PC-3 (cell line): ENCODE data around the gene TTC7B. TPM values are rescaled to one million over a fixed set of nuclear protein-coding genes. Genes with fewer than 3 reads are reported as not detected.

Source experiments
- ATAC-seq: fragments of 200-7000 bp; cut with Tn5 transposase; 2 replicates; pipeline ENCODE4 v1.9.1; 2020; ENCODE audit warnings: mild to moderate bottlenecking, moderate library complexity
- BruUV-seq: library from RNA; stranded (reverse); fragments of 400-500 nt; replicated peaks from 2 replicates; lab custom pipeline; 2021; lab: Mats Ljungman, UMichigan
- CTCF ChIA-PET: fragments of 300-600 bp; sonication (Branson Sonifier 250); formaldehyde crosslinking; loops from one replicate; lab custom pipeline; 2022; ENCODE audit warnings: antibody characterized with exemption; lab: Charles Lee
- POLR2A ChIA-PET: fragments of 300-600 bp; sonication (Branson Sonifier 250); formaldehyde crosslinking; loops from one replicate; lab custom pipeline; 2022; ENCODE audit warnings: antibody characterized with exemption; ENCODE audit not compliant: unreplicated experiment; lab: Charles Lee
- DNase-seq: peaks from one replicate; pipeline ENCODE4 v3.0.0-alpha.2; 2015
- H2AFZ ChIP-seq: fragments of 300-600 bp; sonication (generic); 2 replicates; pipeline ENCODE4 v1.6.0; 2016; ENCODE audit warnings: antibody characterized with exemption, low read length
- H3F3A ChIP-seq: fragments of 300-600 bp; sonication (generic); one replicate; pipeline ENCODE4 v1.6.0; 2017; ENCODE audit warnings: antibody characterized with exemption, low read length, control low read depth, mild to moderate bottlenecking; ENCODE audit not compliant: unreplicated experiment
- H3K27ac ChIP-seq: fragments of 300-600 bp; sonication (generic); 2 replicates; pipeline ENCODE4 v1.5.1; 2016; ENCODE audit warnings: mild to moderate bottlenecking, low read length
- H3K27me3 ChIP-seq: fragments of 300-600 bp; sonication (generic); 2 replicates; pipeline ENCODE4 v1.6.1; 2016; ENCODE audit warnings: low read length, mixed read lengths
- H3K36me3 ChIP-seq: fragments of 300-600 bp; sonication (generic); 2 replicates; pipeline ENCODE4 v1.6.1; 2016; ENCODE audit warnings: low read depth, mixed run types, low read length, mixed read lengths
- H3K4me1 ChIP-seq: fragments of 300-600 bp; sonication (generic); 2 replicates; pipeline ENCODE4 v1.5.1; 2016; ENCODE audit warnings: low read length; ENCODE audit not compliant: insufficient read depth
- H3K4me2 ChIP-seq: fragments of 300-600 bp; sonication (generic); 2 replicates; pipeline ENCODE4 v1.6.0; 2016; ENCODE audit warnings: low read length
- H3K4me3 ChIP-seq: fragments of 300-600 bp; sonication (generic); 2 replicates; pipeline ENCODE4 v1.5.1; 2016; ENCODE audit warnings: mild to moderate bottlenecking, low read length, mixed read lengths
- H3K79me2 ChIP-seq: fragments of 300-600 bp; sonication (generic); 2 replicates; pipeline ENCODE4 v1.6.1; 2017; ENCODE audit warnings: low read length, mixed read lengths
- H3K9ac ChIP-seq: fragments of 300-600 bp; sonication (generic); 2 replicates; pipeline ENCODE4 v1.6.0; 2016; ENCODE audit warnings: mild to moderate bottlenecking, low read length
- H3K9me2 ChIP-seq: fragments of 300-600 bp; sonication (generic); replicated peaks from 2 replicates; pipeline ENCODE4 v1.6.1; 2016; ENCODE audit warnings: mixed run types, low read length, mixed read lengths
- H3K9me3 ChIP-seq: fragments of 300-600 bp; sonication (generic); 2 replicates; pipeline ENCODE4 v1.6.1; 2016; ENCODE audit warnings: low read length, mixed read lengths
- H4K20me1 ChIP-seq: fragments of 300-600 bp; sonication (generic); 2 replicates; pipeline ENCODE4 v1.6.1; 2016; ENCODE audit warnings: low read length, mixed read lengths
- CTCF ChIP-seq: fragments of 300-600 bp; sonication (generic); conservative IDR thresholded peaks from 2 replicates; pipeline ENCODE4 v1.5.1; 2017; ENCODE audit warnings: antibody characterized with exemption, low read depth, mild to moderate bottlenecking, low read length
- EZH2 ChIP-seq: fragments of 300-600 bp; sonication (generic); IDR thresholded peaks from one replicate; pipeline ENCODE4 v1.6.1; 2017; ENCODE audit warnings: antibody characterized with exemption, mild to moderate bottlenecking, low read length; ENCODE audit not compliant: unreplicated experiment
- EZH2phosphoT487 ChIP-seq: fragments of 300-600 bp; sonication (generic); IDR thresholded peaks from 2 replicates; pipeline ENCODE4 v1.6.1; 2018; ENCODE audit warnings: mild to moderate bottlenecking, antibody characterized with exemption, low read length, borderline replicate concordance
- intact Hi-C: fragments of 100-400 bp; cut with micrococcal nuclease; formaldehyde crosslinking; loops from 2 replicates; pipeline ENCODE4 v1.9.0; 2023
- total RNA-seq: library from RNA; depleted of rRNA; stranded (reverse); fragments of >200 nt; gene quantifications from 2 replicates; pipeline ENCODE4 v1.2.3, GENCODE V29; 2014

Gene TTC7B
- total RNA-seq, 1 experiment from 2014 or later: 45.6 TPM

- no peak for DNase-seq
- no peaks in the 10 kb centered on the region for H3K79me2 ChIP-seq
- no peak overlapping the region for H3K9ac ChIP-seq
- H2AFZ ChIP-seq: no peak overlapping the region
- POLR2A ChIA-PET: no interaction called here
- no peaks in the 10 kb centered on the region for H3F3A ChIP-seq
- no peak for TF ChIP-seq EZH2
- no peak for TF ChIP-seq EZH2phosphoT487
- TF ChIP-seq CTCF: no peak
- H3K4me1 ChIP-seq: no peaks in the 10 kb centered on the region
- H3K27me3 ChIP-seq: no peaks in the 10 kb centered on the region
- no peaks in the 10 kb centered on the region for H3K9me3 ChIP-seq
- no peaks in the 10 kb centered on the region for H3K9me2 ChIP-seq
- H3K4me2 ChIP-seq: no peak overlapping the region
- no peaks in the 10 kb centered on the region for H4K20me1 ChIP-seq
- BruUV-seq: no TSS peak
- no peak overlapping the region for H3K27ac ChIP-seq
- no peak for ATAC-seq
- intact Hi-C loops: no loop called here
- H3K4me3 ChIP-seq: no peak overlapping the region
- CTCF ChIA-PET: no interaction called here
- H3K36me3 ChIP-seq: no peaks in the 10 kb centered on the region
These were observed 249.7 kb downstream of the TTC7B start for GRCh38 chr14:90566481-90566880.

GRCh38 chr14:90564496-90564895 is 251.7 kb downstream of the TTC7B start:
- no peaks in the 10 kb centered on the region for H3K4me1 ChIP-seq
- ATAC-seq: no peak
- H3K27me3 ChIP-seq: no peaks in the 10 kb centered on the region
- no peak for DNase-seq
- no peaks in the 10 kb centered on the region for H3K36me3 ChIP-seq
- H3F3A ChIP-seq: no peaks in the 10 kb centered on the region
- TF ChIP-seq EZH2: no peak
- no peak for TF ChIP-seq CTCF
- TF ChIP-seq EZH2phosphoT487: no peak
- intact Hi-C loops: no loop called here
- no peak overlapping the region for H3K4me2 ChIP-seq
- no TSS peak for BruUV-seq
- H3K9ac ChIP-seq: no peak overlapping the region
- H4K20me1 ChIP-seq: no peaks in the 10 kb centered on the region
- no peaks in the 10 kb centered on the region for H3K79me2 ChIP-seq
- no peak overlapping the region for H2AFZ ChIP-seq
- ChIA-PET POLR2A (interaction anchor here (0.7 kb wide), 1 partner anchor 219 kb away, joined by 4 read pairs; no protein-coding TSS in a partner anchor), CTCF (no interaction called here)
- H3K9me3 ChIP-seq: no peaks in the 10 kb centered on the region
- H3K27ac ChIP-seq: no peak overlapping the region
- H3K4me3 ChIP-seq: no peak overlapping the region
- H3K9me2 ChIP-seq: no peaks in the 10 kb centered on the region

GRCh38 chr14:90562652-90563051 is 253.6 kb downstream of the TTC7B start:
- H3K79me2 ChIP-seq: no peaks in the 10 kb centered on the region
- no peak overlapping the region for H3K9ac ChIP-seq
- H3K9me3 ChIP-seq: no peaks in the 10 kb centered on the region
- H4K20me1 ChIP-seq: no peaks in the 10 kb centered on the region
- H3K36me3 ChIP-seq: no peaks in the 10 kb centered on the region
- BruUV-seq: no TSS peak
- ChIA-PET POLR2A (no interaction called here), CTCF (no interaction called here)
- no peaks in the 10 kb centered on the region for H3K27me3 ChIP-seq
- no peaks in the 10 kb centered on the region for H3F3A ChIP-seq
- H3K9me2 ChIP-seq: no peaks in the 10 kb centered on the region
- H3K27ac ChIP-seq: no peak overlapping the region
- no peak overlapping the region for H3K4me3 ChIP-seq
- H3K4me1 ChIP-seq: no peaks in the 10 kb centered on the region
- no peak for DNase-seq
- no peak for ATAC-seq
- intact Hi-C loops: no loop called here
- H3K4me2 ChIP-seq: no peak overlapping the region
- no peak overlapping the region for H2AFZ ChIP-seq
- TF ChIP-seq CTCF: no peak
- no peak for TF ChIP-seq EZH2
- TF ChIP-seq EZH2phosphoT487: no peak
